ENCODE measurements around the gene CACNA1I.

CACNA1I gene

DNA sequence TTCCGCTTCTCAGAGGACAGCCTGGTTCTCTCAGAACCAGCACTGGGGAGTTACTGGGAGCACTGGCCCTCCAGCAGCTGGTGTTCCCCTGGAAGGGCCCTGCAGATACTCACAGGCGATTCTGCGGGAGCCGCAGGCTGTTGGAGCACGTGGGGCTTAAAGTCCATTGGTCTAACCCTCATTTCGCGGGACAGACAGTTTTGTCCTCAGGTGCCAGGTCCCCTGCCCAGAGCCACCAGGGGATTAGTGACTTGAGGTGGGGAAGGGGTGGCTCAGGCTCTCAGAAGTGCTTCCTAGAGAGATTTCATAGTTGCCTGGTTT lies 53.9 kb downstream of the CACNA1I start:
- Histone ChIP-seq H3K27ac (ENCODE audit: extremely low read depth, low read depth, low read length) (no peak overlapping the region), H3K9me3 (ENCODE audit: control insufficient read depth, insufficient read depth, low read depth, low read length) (no peaks in the 10 kb centered on the region), H3K4me3 (ENCODE audit: low read depth, low read length) (no peak overlapping the region), H3K36me3 (ENCODE audit: control insufficient read depth in 2 of 2, insufficient read depth in 1 of 2, low read length in 2 of 2) (no peaks in the 10 kb centered on the region), H3K4me1 (ENCODE audit: control insufficient read depth, insufficient read depth, low read length) (no peaks in the 10 kb centered on the region)
- POLR2A ChIA-PET = interaction anchor here (0.5 to 1.1 kb wide), 2 partner anchors 36 to 70 kb away, joined by 3 read pairs; no protein-coding TSS in a partner anchor
- CTCF ChIA-PET = interaction anchor here (0.8 to 2.4 kb wide), 6 partner anchors 9 to 412 kb away, joined by 3 to 20 read pairs (median 4); no protein-coding TSS in a partner anchor
- TF ChIP-seq, protein P1, sequence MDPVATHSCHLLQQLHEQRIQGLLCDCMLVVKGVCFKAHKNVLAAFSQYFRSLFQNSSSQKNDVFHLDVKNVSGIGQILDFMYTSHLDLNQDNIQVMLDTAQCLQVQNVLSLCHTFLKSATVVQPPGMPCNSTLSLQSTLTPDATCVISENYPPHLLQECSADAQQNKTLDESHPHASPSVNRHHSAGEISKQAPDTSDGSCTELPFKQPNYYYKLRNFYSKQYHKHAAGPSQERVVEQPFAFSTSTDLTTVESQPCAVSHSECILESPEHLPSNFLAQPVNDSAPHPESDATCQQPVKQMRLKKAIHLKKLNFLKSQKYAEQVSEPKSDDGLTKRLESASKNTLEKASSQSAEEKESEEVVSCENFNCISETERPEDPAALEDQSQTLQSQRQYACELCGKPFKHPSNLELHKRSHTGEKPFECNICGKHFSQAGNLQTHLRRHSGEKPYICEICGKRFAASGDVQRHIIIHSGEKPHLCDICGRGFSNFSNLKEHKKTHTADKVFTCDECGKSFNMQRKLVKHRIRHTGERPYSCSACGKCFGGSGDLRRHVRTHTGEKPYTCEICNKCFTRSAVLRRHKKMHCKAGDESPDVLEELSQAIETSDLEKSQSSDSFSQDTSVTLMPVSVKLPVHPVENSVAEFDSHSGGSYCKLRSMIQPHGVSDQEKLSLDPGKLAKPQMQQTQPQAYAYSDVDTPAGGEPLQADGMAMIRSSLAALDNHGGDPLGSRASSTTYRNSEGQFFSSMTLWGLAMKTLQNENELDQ (tag by site-specific recombination; IDR thresholded peaks at IDR 0.05; ENCODE audit: low read depth) = no peak
- TF ChIP-seq ZNF248 (tag by site-specific recombination; IDR thresholded peaks at IDR 0.05) (no peak), SP2 (tag by site-specific recombination; IDR thresholded peaks at IDR 0.05) (no peak), ZNF366 (tag by site-specific recombination; conservative IDR thresholded peaks at IDR 0.05) (no peak), ZNF37A (tag by site-specific recombination; IDR thresholded peaks at IDR 0.05) (no peak), ZSCAN16 (tag by site-specific recombination; IDR thresholded peaks at IDR 0.05) (no peak), ZNF2 (tag by site-specific recombination; IDR thresholded peaks at IDR 0.05) (no peak), ZNF510 (tag by site-specific recombination; IDR thresholded peaks at IDR 0.05; ENCODE audit: insufficient replicate concordance) (no peak), KLF16 (tag by site-specific recombination; IDR thresholded peaks at IDR 0.05) (no peak), ZNF394 (tag by site-specific recombination; IDR thresholded peaks at IDR 0.05; ENCODE audit: borderline replicate concordance) (no peak), ZNF791 (tag by site-specific recombination; IDR thresholded peaks at IDR 0.05) (no peak), ZNF433 (tag by site-specific recombination; IDR thresholded peaks at IDR 0.05; ENCODE audit: low read depth) (no peak), KLF7 (tag by site-specific recombination; IDR thresholded peaks at IDR 0.05; ENCODE audit: borderline replicate concordance) (no peak)
- TF ChIP-seq, protein P2, sequence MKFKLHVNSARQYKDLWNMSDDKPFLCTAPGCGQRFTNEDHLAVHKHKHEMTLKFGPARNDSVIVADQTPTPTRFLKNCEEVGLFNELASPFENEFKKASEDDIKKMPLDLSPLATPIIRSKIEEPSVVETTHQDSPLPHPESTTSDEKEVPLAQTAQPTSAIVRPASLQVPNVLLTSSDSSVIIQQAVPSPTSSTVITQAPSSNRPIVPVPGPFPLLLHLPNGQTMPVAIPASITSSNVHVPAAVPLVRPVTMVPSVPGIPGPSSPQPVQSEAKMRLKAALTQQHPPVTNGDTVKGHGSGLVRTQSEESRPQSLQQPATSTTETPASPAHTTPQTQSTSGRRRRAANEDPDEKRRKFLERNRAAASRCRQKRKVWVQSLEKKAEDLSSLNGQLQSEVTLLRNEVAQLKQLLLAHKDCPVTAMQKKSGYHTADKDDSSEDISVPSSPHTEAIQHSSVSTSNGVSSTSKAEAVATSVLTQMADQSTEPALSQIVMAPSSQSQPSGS (tag by site-specific recombination; IDR thresholded peaks at IDR 0.05; ENCODE audit: low read depth) = no peak

DNA sequence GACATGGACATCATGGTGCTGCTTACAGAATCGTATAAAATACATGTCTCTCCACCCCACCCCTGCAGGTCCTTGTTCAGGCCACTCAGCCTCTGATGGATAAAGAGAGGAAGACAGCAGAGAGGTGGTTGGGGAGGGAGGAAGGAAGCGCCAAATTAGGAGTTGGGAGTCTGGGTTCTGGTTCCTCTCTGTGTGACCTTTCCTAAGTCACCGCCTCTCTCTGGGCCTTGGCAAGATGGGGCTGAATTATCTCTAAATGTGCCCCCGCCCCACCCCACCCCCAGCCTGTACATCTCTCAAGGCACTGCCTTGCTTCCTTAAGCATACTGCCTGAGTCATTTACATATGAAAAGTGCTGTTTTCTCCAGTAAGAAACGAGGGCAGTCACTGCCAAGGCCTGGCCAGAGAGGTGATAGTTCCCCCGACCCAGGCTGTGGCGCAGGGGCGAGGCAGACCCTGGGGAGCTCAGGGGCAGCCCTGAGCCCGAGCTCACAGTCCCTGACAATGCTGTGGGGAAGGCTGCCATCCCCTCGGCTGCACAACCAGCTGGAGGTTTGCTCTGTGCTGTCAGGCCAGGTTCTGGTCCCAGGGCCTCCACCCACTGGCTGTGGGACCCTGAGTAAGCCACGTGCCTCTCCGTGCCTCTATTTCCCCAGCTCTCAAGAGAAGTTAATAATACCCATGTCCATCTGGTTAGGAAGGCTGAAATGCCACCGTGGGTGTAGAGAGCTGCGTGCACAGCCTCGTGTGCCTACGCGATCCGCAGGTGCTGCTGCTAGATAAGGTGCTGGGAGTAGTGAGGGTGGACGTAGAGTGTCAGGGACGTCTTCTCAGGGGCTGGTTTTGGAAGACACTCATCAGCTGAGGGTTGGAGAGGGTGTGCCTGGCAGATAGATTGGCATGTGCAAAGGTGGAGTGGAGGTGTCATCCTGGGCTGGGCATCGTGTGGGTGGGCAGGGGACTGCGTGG lies 55.3 kb downstream of the CACNA1I start:
- no peaks in the 10 kb centered on the region for H3K36me3 ChIP-seq (ENCODE audit: control insufficient read depth in 2 of 2, insufficient read depth in 1 of 2, low read length in 2 of 2)
- POLR2A ChIA-PET = interaction anchor here (0.7 kb wide), 2 partner anchors 63 to 407 kb away, joined by 3 to 4 read pairs; no protein-coding TSS in a partner anchor
- TF ChIP-seq ZFHX2 (tag by site-specific recombination; conservative IDR thresholded peaks at IDR 0.05) = peak; percentile 74
- TF ChIP-seq ZFP69B (tag by site-specific recombination; IDR thresholded peaks at IDR 0.05) = no peak
- TF ChIP-seq EGR2 (tag by site-specific recombination; IDR thresholded peaks at IDR 0.05; ENCODE audit: low read depth) = peak; percentile 92
- TF ChIP-seq ZNF23 (tag by site-specific recombination; IDR thresholded peaks at IDR 0.05; ENCODE audit: borderline replicate concordance) = no peak
- no peak for TF ChIP-seq ZBTB20 (tag by site-specific recombination; IDR thresholded peaks at IDR 0.05)
- no peaks in the 10 kb centered on the region for H3K4me1 ChIP-seq (ENCODE audit: control insufficient read depth, insufficient read depth, low read length)
- CTCF ChIA-PET = interaction anchor here (0.8 to 2.4 kb wide), 4 partner anchors 10 to 411 kb away, joined by 3 to 20 read pairs (median 4); no protein-coding TSS in a partner anchor
- no peak overlapping the region for H3K27ac ChIP-seq (ENCODE audit: extremely low read depth, low read depth, low read length)
- no peak overlapping the region for H3K4me3 ChIP-seq (ENCODE audit: low read depth, low read length)
- H3K9me3 ChIP-seq (ENCODE audit: control insufficient read depth, insufficient read depth, low read depth, low read length) = no peaks in the 10 kb centered on the region

Measured in HEK293 (cell line).